GM12801 (cell line): ENCODE measurements around the gene ATF3.

Source experiments
- CTCF ChIP-seq: IDR thresholded peaks from one replicate; pipeline ENCODE4 v1.5.1; 2011; ENCODE audit warnings: control low read depth; ENCODE audit not compliant: insufficient read length; ENCODE audit errors: extremely low read depth

The ATF3 gene

GRCh38 chr1:212635141-212635631 lies 26.6 kb downstream of the ATF3 start:
- TF ChIP-seq CTCF, result no peak

GRCh38 chr1:212637902-212638301 lies 29.3 kb downstream of the ATF3 start:
- no peak for TF ChIP-seq CTCF

- no peak for TF ChIP-seq CTCF
Measured at GRCh38 chr1:212638492-212639151, 30.1 kb downstream of the ATF3 start.

- TF ChIP-seq CTCF, result no peak
Measured at GRCh38 chr1:212640223-212640878, 31.8 kb downstream of the ATF3 start.

GRCh38 chr1:212641956-212642355 lies 33.4 kb downstream of the ATF3 start:
- TF ChIP-seq CTCF, result no peak

- TF ChIP-seq CTCF, result no peak
Measured at GRCh38 chr1:212643877-212644276, 35.3 kb downstream of the ATF3 start.

GRCh38 chr1:212644866-212645545 lies 36.4 kb downstream of the ATF3 start:
- no peak for TF ChIP-seq CTCF
